KMS-11 (cell line): ENCODE results near the gene YIPF4.
"Not testable (repeated sequence)": the region's sequence is repeated elsewhere in the genome, so short reads cannot be mapped to it uniquely, and the experiment has no call there.

ENCODE experiments used
- H2AFZ ChIP-seq: fragments of 200-600 bp; sonication (generic); 2 replicates; pipeline ENCODE4 v1.6.1; 2016; ENCODE audit warnings: antibody characterized with exemption, mixed run types, low read depth
- H3K27ac ChIP-seq: fragments of 200-600 bp; sonication (generic); 2 replicates; pipeline ENCODE4 v1.6.1; 2016; ENCODE audit warnings: mild to moderate bottlenecking, mixed run types
- H3K27me3 ChIP-seq: fragments of 200-600 bp; sonication (generic); 2 replicates; pipeline ENCODE4 v1.6.1; 2017; ENCODE audit warnings: mild to moderate bottlenecking, low read depth, mixed run types, moderate library complexity; ENCODE audit not compliant: insufficient read depth
- H3K36me3 ChIP-seq: fragments of 200-600 bp; sonication (generic); 2 replicates; pipeline ENCODE4 v1.6.1; 2017; ENCODE audit warnings: mild to moderate bottlenecking, mixed run types; ENCODE audit not compliant: insufficient read depth
- H3K4me1 ChIP-seq: fragments of 200-600 bp; sonication (generic); 2 replicates; pipeline ENCODE4 v1.6.1; 2016; ENCODE audit warnings: mild to moderate bottlenecking, low read depth, mixed run types; ENCODE audit not compliant: poor library complexity, severe bottlenecking
- H3K4me2 ChIP-seq: fragments of 200-600 bp; sonication (generic); 2 replicates; pipeline ENCODE4 v1.7.0; 2016; ENCODE audit warnings: mild to moderate bottlenecking, mixed run types
- H3K4me3 ChIP-seq: fragments of 200-600 bp; sonication (generic); IDR thresholded peaks from 2 replicates; pipeline ENCODE4 v1.6.1; 2017; ENCODE audit warnings: low read depth, low read length, mixed read lengths; ENCODE audit not compliant: insufficient read depth
- H3K79me2 ChIP-seq: fragments of 200-600 bp; sonication (generic); 2 replicates; pipeline ENCODE4 v1.6.1; 2016; ENCODE audit warnings: low read depth, mixed run types; ENCODE audit not compliant: insufficient read depth
- H3K9ac ChIP-seq: fragments of 200-600 bp; sonication (generic); 2 replicates; pipeline ENCODE4 v1.6.1; 2016; ENCODE audit warnings: mild to moderate bottlenecking, mixed run types
- H4K20me1 ChIP-seq: fragments of 200-600 bp; sonication (generic); 2 replicates; pipeline ENCODE4 v1.6.1; 2016; ENCODE audit warnings: mild to moderate bottlenecking, mixed run types; ENCODE audit not compliant: insufficient read depth
- TF ChIP-seq, protein P1 (sequence below): fragments of 200-600 bp; sonication (generic); conservative IDR thresholded peaks from 2 replicates; pipeline ENCODE4 v1.6.1; 2017; ENCODE audit warnings: low read depth, mild to moderate bottlenecking, antibody characterized with exemption, low read length, moderate library complexity, mixed read lengths

The YIPF4 gene

GRCh38 chr2:32357318-32358110 is 79.8 kb downstream of the YIPF4 start:
- H3K9ac ChIP-seq: peak overlapping the region; percentile 94
- H3K4me1 ChIP-seq: peaks cover 35% of the 10 kb centered on the region
- peak overlapping the region; percentile 23 for H3K4me3 ChIP-seq
- H3K4me2 ChIP-seq: peak overlapping the region; percentile 53; the same call in 1 of the 2 replicates
- H3K27ac ChIP-seq: peak overlapping the region; percentile 91
- TF ChIP-seq, protein P1, sequence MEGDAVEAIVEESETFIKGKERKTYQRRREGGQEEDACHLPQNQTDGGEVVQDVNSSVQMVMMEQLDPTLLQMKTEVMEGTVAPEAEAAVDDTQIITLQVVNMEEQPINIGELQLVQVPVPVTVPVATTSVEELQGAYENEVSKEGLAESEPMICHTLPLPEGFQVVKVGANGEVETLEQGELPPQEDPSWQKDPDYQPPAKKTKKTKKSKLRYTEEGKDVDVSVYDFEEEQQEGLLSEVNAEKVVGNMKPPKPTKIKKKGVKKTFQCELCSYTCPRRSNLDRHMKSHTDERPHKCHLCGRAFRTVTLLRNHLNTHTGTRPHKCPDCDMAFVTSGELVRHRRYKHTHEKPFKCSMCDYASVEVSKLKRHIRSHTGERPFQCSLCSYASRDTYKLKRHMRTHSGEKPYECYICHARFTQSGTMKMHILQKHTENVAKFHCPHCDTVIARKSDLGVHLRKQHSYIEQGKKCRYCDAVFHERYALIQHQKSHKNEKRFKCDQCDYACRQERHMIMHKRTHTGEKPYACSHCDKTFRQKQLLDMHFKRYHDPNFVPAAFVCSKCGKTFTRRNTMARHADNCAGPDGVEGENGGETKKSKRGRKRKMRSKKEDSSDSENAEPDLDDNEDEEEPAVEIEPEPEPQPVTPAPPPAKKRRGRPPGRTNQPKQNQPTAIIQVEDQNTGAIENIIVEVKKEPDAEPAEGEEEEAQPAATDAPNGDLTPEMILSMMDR: no peak
- H3K27me3 ChIP-seq: no peaks in the 10 kb centered on the region
- no peaks in the 10 kb centered on the region for H3K36me3 ChIP-seq
- H3K79me2 ChIP-seq: peaks cover 53% of the 10 kb centered on the region
- peaks cover 35% of the 10 kb centered on the region for H4K20me1 ChIP-seq
- H2AFZ ChIP-seq: peak overlapping the region; percentile 100

DNA sequence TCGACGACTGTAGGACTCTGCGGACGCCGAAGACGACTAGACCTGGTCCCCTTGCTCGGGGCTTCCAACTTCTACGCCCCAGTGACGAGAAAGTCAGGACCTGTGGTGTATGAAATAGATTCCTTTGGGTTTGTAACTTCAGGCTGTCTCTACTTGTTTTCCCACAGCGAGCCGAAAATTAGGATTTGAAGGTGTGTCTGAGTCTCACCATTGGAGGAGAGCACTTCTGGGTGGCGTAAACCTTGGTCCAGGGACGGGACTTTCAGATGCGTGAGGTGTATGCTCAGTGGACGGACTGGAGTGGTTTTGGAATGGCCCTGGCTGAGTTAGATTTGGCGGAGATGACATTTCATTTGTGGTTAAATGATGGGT is 80.4 kb downstream of the YIPF4 start:
- H3K4me3 ChIP-seq: peak overlapping the region; percentile 23
- no peaks in the 10 kb centered on the region for H3K36me3 ChIP-seq
- TF ChIP-seq, protein P1: no peak
- H2AFZ ChIP-seq: no peak overlapping the region
- no peaks in the 10 kb centered on the region for H3K27me3 ChIP-seq
- peak overlapping the region; percentile 42; the same call in 1 of the 2 replicates for H3K27ac ChIP-seq
- H4K20me1 ChIP-seq: peaks cover 38% of the 10 kb centered on the region
- H3K4me2 ChIP-seq: peak overlapping the region; percentile 65
- H3K79me2 ChIP-seq: peaks cover 59% of the 10 kb centered on the region
- peak overlapping the region; percentile 52; the same call in 1 of the 2 replicates for H3K9ac ChIP-seq
- peaks cover 35% of the 10 kb centered on the region for H3K4me1 ChIP-seq

DNA sequence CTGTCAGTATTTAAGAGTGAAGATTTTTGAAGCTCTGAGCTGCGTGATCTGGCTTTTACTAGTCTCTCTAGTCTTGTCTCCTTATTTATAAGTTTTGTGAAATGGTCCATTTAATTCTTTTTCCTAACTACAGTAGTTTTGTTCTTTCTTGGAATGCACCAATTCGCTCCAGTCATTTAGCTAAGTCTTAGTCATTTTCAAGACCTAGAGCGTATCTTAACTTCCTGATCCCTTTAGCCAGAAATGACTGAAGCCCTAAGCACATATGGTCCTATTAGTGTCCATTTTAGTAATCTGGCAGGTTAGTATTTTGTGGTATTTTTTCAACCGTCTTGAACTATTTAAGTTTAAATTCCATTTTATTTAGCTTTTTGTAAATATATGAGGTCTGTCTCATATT is 82.7 kb downstream of the YIPF4 start:
- Histone ChIP-seq H3K27me3 (no peaks in the 10 kb centered on the region), H4K20me1 (peaks cover 50% of the 10 kb centered on the region), H3K79me2 (peaks cover 82% of the 10 kb centered on the region), H3K9ac (no peak overlapping the region), H3K4me3 (no peak overlapping the region), H3K27ac (no peak overlapping the region), H3K4me1 (peaks cover 40% of the 10 kb centered on the region), H2AFZ (no peak overlapping the region), H3K4me2 (peak overlapping the region; percentile 65; the same call in 1 of the 2 replicates), H3K36me3 (no peaks in the 10 kb centered on the region)
- TF ChIP-seq, protein P1: no peak

GRCh38 chr2:32362997-32363396 is 85.3 kb downstream of the YIPF4 start:
- not testable (repeated sequence) for H3K27ac ChIP-seq, H3K9ac ChIP-seq
- peaks cover 50% of the 10 kb centered on the region for H3K4me1 ChIP-seq

GRCh38 chr2:32363597-32363996 is 85.9 kb downstream of the YIPF4 start:
- TF ChIP-seq, protein P1: no peak
- Histone ChIP-seq H3K4me2 (no peak overlapping the region), H3K79me2 (peaks cover 100% of the 10 kb centered on the region), H4K20me1 (peaks cover 76% of the 10 kb centered on the region), H3K27me3 (no peaks in the 10 kb centered on the region), H2AFZ (no peak overlapping the region), H3K4me1 (peaks cover 54% of the 10 kb centered on the region), H3K4me3 (no peak overlapping the region), H3K27ac (no peak overlapping the region), H3K9ac (no peak overlapping the region), H3K36me3 (no peaks in the 10 kb centered on the region)

More at GRCh38 chr2:32362997-32363396, 85.3 kb downstream of the YIPF4 start:
- Histone ChIP-seq H4K20me1 (peaks cover 71% of the 10 kb centered on the region), H3K79me2 (peaks cover 100% of the 10 kb centered on the region)
- not testable (repeated sequence) for H3K4me2 ChIP-seq, H3K4me3 ChIP-seq, H3K36me3 ChIP-seq, H3K27me3 ChIP-seq, H2AFZ ChIP-seq

GRCh38 chr2:32364290-32364689 is 86.6 kb downstream of the YIPF4 start:
- H3K27ac ChIP-seq, H3K4me2 ChIP-seq: not testable (repeated sequence)
- peaks cover 76% of the 10 kb centered on the region for H4K20me1 ChIP-seq

DNA sequence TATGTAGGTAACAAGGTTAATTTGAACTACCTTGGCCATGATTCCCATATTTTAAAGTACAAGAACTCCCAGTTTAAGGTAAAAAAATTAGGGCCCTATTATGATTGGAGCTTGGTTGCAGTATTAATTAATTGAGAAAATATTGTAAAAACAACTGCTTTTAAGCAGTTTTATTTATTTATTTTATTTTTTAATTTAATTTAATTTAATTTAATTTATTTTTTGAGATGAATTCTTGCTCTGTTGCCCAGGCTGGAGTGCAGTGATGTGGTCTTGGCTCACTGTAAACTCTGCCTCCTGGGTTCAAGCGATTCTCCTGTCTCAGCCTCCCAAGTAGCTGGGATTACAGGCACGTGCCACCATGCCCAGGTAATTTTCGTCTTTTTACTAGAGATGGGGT is 88.0 kb downstream of the YIPF4 start:
- H3K9ac ChIP-seq, H3K4me3 ChIP-seq, H3K27me3 ChIP-seq, H3K36me3 ChIP-seq, H3K27ac ChIP-seq, H3K4me2 ChIP-seq, H2AFZ ChIP-seq: not testable (repeated sequence)
- Histone ChIP-seq H4K20me1 (peaks cover 72% of the 10 kb centered on the region), H3K79me2 (peaks cover 99% of the 10 kb centered on the region), H3K4me1 (peaks cover 41% of the 10 kb centered on the region)

More at GRCh38 chr2:32364290-32364689, 86.6 kb downstream of the YIPF4 start:
- H3K4me3 ChIP-seq, H3K9ac ChIP-seq, H3K36me3 ChIP-seq, H2AFZ ChIP-seq, H3K27me3 ChIP-seq: not testable (repeated sequence)
- H3K4me1 ChIP-seq: peaks cover 54% of the 10 kb centered on the region
- peaks cover 100% of the 10 kb centered on the region for H3K79me2 ChIP-seq
